ENCODE data around the gene BEST3. TPM values are rescaled to one million over a fixed set of nuclear protein-coding genes. Genes with fewer than 3 reads are reported as not detected.

Gene BEST3
- polyA plus RNA-seq (2011; rRNA removed) (0.14 TPM in 1 of 2 replicates, not detected in the other), polyA minus RNA-seq (2011; rRNA and poly(A)+ RNA removed) (0.35 TPM in 1 of 2 replicates, not detected in the other)

DNA sequence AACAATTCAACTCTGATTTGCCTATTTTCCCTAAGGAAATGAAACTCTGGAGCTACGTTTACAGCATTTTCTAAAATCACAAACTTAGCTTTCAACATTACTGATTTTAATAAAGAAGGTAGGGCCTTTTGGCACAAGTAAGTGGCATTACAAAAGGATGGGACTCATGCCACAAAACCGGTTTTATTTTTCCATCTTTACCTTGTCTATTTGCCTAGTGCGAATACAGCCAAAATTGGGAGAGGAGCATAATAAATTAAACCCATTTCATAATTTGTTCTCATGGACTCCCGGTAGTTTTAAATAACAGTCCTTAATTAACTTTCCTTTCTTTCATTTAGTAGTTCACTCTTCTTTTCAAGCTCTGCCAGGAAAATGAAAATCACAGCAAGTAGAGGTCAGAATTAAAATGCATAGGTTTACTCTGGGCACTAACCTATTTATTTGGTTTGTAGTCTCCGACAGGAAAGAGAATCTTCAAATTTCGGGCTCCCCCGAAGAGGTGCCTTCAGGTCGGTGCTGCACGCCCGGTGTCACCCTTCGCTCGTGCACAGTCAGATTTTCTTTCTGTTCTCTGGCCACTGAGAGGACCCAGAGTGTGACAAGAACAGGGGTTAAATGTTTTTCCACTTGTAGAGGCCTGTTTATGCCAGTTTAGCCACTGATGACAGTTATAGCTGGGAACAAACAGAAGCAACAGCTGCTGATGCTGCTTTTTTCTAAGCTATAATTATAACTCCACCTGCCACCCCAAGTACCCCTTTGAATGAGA, at the start of gene BEST3:
Gene BEST3 (minus strand): TSS at position 535 of the 772 bp plus-strand sequence. CDS start 1,505 bp downstream, outside the sequence.
- ChIA-PET POLR2A (no interaction called here), CTCF (interaction anchor here (0.7 kb wide), 1 partner anchor 59 kb away, joined by 3 read pairs; no protein-coding TSS in a partner anchor)
- H3K27ac ChIP-seq (ENCODE audit: low read depth, low read length) = no peak within 1 kb of the TSS
- no peaks in the 10 kb centered on the region for H3K27me3 ChIP-seq (ENCODE audit: control insufficient read depth, insufficient read depth, low read length)
- DNase-seq (ENCODE audit: low read depth, low spot score) = no peak
- no peak within 1 kb of the TSS for H3K4me3 ChIP-seq (ENCODE audit: low read depth, low read length)
- H3K9me3 ChIP-seq (ENCODE audit: control insufficient read depth, insufficient read depth, low read length) = no peaks in the 10 kb centered on the region
- TF ChIP-seq, protein P1, sequence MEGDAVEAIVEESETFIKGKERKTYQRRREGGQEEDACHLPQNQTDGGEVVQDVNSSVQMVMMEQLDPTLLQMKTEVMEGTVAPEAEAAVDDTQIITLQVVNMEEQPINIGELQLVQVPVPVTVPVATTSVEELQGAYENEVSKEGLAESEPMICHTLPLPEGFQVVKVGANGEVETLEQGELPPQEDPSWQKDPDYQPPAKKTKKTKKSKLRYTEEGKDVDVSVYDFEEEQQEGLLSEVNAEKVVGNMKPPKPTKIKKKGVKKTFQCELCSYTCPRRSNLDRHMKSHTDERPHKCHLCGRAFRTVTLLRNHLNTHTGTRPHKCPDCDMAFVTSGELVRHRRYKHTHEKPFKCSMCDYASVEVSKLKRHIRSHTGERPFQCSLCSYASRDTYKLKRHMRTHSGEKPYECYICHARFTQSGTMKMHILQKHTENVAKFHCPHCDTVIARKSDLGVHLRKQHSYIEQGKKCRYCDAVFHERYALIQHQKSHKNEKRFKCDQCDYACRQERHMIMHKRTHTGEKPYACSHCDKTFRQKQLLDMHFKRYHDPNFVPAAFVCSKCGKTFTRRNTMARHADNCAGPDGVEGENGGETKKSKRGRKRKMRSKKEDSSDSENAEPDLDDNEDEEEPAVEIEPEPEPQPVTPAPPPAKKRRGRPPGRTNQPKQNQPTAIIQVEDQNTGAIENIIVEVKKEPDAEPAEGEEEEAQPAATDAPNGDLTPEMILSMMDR (IDR thresholded peaks at IDR 0.05; ENCODE audit: low read depth, low read length) = no peak

DNA sequence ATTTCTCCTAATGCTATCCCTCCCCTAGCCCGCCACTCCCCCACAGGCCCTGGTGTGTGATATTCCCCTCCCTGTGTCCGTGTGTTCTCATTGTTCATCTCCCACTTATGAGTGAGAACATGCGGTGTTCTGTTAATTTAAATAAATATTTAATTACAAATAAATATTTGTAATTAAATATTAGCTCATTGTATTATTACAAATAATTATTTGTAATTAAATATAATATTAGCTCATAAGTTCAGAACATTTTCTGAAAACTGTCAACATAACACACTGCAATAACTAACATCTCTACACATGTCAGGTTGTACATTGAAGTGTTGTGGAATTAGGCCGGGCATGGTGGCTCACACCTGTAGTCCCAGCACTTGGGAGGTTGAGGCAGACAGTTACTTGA, 45.0 kb upstream of the BEST3 start:
- Histone ChIP-seq H3K27me3 (ENCODE audit: control insufficient read depth, insufficient read depth, low read length) (peaks cover 29% of the 10 kb centered on the region), H3K4me3 (ENCODE audit: low read depth, low read length) (no peak overlapping the region), H3K9me3 (ENCODE audit: control insufficient read depth, insufficient read depth, low read length) (no peaks in the 10 kb centered on the region; the same call in 1 of the 2 replicates), H3K27ac (ENCODE audit: low read depth, low read length) (no peak overlapping the region)
- no peak for DNase-seq (ENCODE audit: low read depth, low spot score)
- POLR2A ChIA-PET = no interaction called here
- TF ChIP-seq, protein P1 (IDR thresholded peaks at IDR 0.05; ENCODE audit: low read depth, low read length) = no peak
- CTCF ChIA-PET = interaction anchor here (1.8 kb wide), 1 partner anchor 105 kb away, joined by 5 read pairs; no protein-coding TSS in a partner anchor

DNA sequence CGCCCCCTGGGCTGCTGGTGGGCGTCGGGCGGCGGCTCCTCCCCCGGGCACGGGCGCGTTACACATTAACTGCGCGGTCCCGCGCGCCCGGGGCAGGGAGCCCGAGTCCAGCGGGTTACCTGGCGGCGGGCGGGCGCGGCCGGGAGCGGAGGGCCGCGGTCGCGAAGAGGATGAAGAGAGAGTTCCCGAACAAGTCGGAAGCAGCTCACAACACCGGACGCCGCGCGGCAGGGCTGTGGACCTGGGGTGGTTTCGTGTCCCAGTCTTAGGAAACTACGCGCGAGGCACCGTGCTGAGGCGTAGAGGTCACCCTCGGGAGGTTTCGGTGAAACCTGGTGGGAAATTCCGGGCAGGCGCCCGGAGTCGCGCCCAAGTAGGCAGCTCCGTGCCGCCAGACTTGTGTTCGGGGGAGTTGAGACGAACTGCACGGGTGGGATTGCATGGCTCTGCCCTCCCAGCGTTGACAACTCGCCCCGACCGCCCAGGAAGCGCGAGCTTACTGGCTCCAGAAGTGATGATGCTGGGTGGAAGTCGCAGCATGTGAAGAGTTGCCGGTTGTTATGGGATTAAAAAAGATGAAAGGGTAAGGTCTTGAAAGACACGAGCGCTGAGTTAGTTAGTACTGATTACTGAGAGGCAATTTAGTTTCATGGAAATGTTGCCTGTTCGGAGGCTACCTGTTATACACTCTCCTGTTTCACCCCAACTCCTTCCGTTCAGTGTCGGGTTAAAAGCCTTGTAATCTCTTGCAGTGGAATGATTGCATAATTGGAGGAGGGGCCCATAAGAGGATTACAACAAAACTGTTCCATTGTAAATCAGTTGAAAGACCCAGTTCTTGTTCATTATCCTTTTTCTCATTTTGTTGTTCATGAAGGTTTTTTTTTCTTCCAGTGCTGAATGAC, 40.4 kb upstream of the BEST3 start:
- Histone ChIP-seq H3K9me3 (ENCODE audit: control insufficient read depth, insufficient read depth, low read length) (no peaks in the 10 kb centered on the region; the same call in 1 of the 2 replicates), H3K27me3 (ENCODE audit: control insufficient read depth, insufficient read depth, low read length) (peaks cover 29% of the 10 kb centered on the region), H3K4me3 (ENCODE audit: low read depth, low read length) (peak overlapping the region; percentile 66), H3K27ac (ENCODE audit: low read depth, low read length) (no peak overlapping the region)
- CTCF ChIA-PET = interaction anchor here (0.6 to 3.4 kb wide), 3 partner anchors 9 to 100 kb away, joined by 3 to 14 read pairs (median 4); no protein-coding TSS in a partner anchor
- POLR2A ChIA-PET = no interaction called here
- TF ChIP-seq, protein P1 (IDR thresholded peaks at IDR 0.05; ENCODE audit: low read depth, low read length) = no peak
- DNase-seq (ENCODE audit: low read depth, low spot score) = no peak

DNA sequence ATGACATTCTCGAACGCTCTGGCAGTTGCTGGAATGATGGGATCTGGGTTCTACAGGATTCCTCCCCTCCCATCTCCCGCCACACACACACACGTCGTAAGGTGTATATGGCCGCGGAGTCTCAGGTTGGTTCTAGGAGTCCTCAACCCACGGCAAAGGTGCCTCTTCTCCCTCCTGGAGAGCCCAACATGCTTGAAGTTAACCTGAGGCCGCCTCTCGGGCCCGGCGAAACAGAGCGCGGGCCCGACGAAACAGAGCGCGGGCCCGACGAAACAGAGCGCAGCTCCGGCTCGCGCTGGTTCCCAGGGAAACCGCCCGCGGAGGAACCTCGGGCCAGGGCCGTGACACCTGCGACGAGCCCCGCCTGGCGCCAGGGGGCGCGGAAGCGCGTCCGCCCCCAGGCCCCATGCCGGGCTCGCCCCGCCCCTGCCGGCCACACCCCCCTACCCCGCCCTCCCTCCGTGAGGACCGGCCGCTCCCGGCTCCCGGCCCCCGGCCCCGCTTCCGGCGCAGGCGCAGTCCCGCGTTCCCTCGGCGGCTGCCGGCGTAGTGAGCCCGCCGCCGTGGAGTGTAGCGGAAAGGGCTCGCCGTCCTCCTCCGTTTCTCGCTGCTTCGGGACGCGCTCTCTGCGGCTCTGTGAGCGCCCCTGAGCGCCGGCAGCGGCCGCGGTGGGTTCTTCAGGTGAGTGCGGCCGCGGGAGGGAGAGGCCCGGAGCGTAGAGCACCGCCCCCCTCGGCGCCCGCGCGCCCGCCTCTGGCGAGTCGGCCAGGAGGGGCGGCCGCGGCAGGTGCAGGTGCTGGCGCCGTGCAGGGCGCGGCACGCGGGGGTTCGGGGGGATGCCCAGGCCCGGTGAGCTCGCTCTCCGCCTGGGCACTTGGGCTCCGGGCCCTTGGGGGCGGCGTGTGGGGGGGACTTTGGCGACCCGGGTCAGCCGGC, 39.5 kb upstream of the BEST3 start, which contains the start of gene RAB3IP:
Gene RAB3IP (plus strand): TSS at position 510 of the 936 bp plus-strand sequence. CDS start 16,549 bp downstream, outside the sequence.
- H3K27ac ChIP-seq (ENCODE audit: low read depth, low read length) = no peak within 1 kb of the TSS
- peak; percentile 30 for DNase-seq (ENCODE audit: low read depth, low spot score)
- peak within 1 kb of the TSS; percentile 66 for H3K4me3 ChIP-seq (ENCODE audit: low read depth, low read length)
- ChIA-PET CTCF (interaction anchor here (0.7 to 3.4 kb wide), 5 partner anchors 13 to 99 kb away, joined by 3 to 14 read pairs (median 4); no protein-coding TSS in a partner anchor), POLR2A (no interaction called here)
- TF ChIP-seq, protein P1 (IDR thresholded peaks at IDR 0.05; ENCODE audit: low read depth, low read length) = peak; percentile 45; the same call in 1 of the 2 replicates
- H3K27me3 ChIP-seq (ENCODE audit: control insufficient read depth, insufficient read depth, low read length) = peaks cover 29% of the 10 kb centered on the region
- no peaks in the 10 kb centered on the region; the same call in 1 of the 2 replicates for H3K9me3 ChIP-seq (ENCODE audit: control insufficient read depth, insufficient read depth, low read length)

Data from AG04450 (cell line).